Neural progenitor cell (in vitro differentiated cells): ENCODE results near the gene SLC39A3. TPM values are rescaled to one million over a fixed set of nuclear protein-coding genes. Genes with fewer than 3 reads are reported as not detected.

Source experiments
- DNase-seq: peaks from one replicate; pipeline ENCODE4 v3.0.0-alpha.2; 2016; ENCODE audit warnings: low spot score
- H2AFZ ChIP-seq: fragments of 200-600 bp; sonication (generic); replicated peaks from 2 replicates; pipeline ENCODE4 v1.6.1; 2016; ENCODE audit warnings: antibody characterized with exemption
- H3F3A ChIP-seq: fragments of 200-600 bp; sonication (generic); 2 replicates; pipeline ENCODE4 v1.6.1; 2016; ENCODE audit warnings: antibody characterized with exemption, low read depth
- H3K27ac ChIP-seq: fragments of 200-600 bp; sonication (generic); 2 replicates; pipeline ENCODE4 v1.5.1; 2016; ENCODE audit warnings: mild to moderate bottlenecking
- H3K27me3 ChIP-seq: fragments of 200-600 bp; sonication (generic); 2 replicates; pipeline ENCODE4 v1.6.1; 2016; ENCODE audit warnings: mild to moderate bottlenecking, moderate library complexity
- H3K36me3 ChIP-seq: fragments of 200-600 bp; sonication (generic); 2 replicates; pipeline ENCODE4 v1.5.1; 2016
- H3K4me1 ChIP-seq: fragments of 200-600 bp; sonication (generic); 2 replicates; pipeline ENCODE4 v1.6.1; 2016; ENCODE audit warnings: mixed run types
- H3K4me2 ChIP-seq: fragments of 200-600 bp; sonication (generic); 2 replicates; pipeline ENCODE4 v1.6.1; 2016
- H3K4me3 ChIP-seq: fragments of 200-600 bp; sonication (generic); 2 replicates; pipeline ENCODE4 v1.5.1; 2016
- H3K79me2 ChIP-seq: fragments of 200-600 bp; sonication (generic); 2 replicates; pipeline ENCODE4 v1.6.1; 2016; ENCODE audit warnings: low read depth
- H3K9ac ChIP-seq: fragments of 200-600 bp; sonication (generic); 2 replicates; pipeline ENCODE4 v1.6.1; 2016
- H3K9me3 ChIP-seq: fragments of 200-600 bp; sonication (generic); 2 replicates; pipeline ENCODE4 v1.5.1; 2016; ENCODE audit warnings: low read depth
- H4K20me1 ChIP-seq: fragments of 200-600 bp; sonication (generic); 2 replicates; pipeline ENCODE4 v1.6.1; 2016; ENCODE audit warnings: low read depth
- H3K27ac Mint-ChIP-seq: 3 replicates; pipeline ENCODE4 v1.8.0; 2021; ENCODE audit warnings: mixed read lengths
- H3K27me3 Mint-ChIP-seq: 2 replicates; pipeline ENCODE4 v1.8.0; 2022; ENCODE audit warnings: low read depth, mild to moderate bottlenecking, inconsistent platforms, moderate library complexity, mixed read lengths; ENCODE audit not compliant: insufficient read depth
- H3K36me3 Mint-ChIP-seq: 3 replicates; pipeline ENCODE4 v1.8.0; 2021; ENCODE audit warnings: mixed read lengths
- H3K4me1 Mint-ChIP-seq: 3 replicates; pipeline ENCODE4 v1.8.0; 2021; ENCODE audit warnings: mixed read lengths
- H3K4me3 Mint-ChIP-seq: 3 replicates; pipeline ENCODE4 v1.8.0; 2021; ENCODE audit warnings: mild to moderate bottlenecking, moderate library complexity, mixed read lengths
- H3K9me3 Mint-ChIP-seq: 3 replicates; pipeline ENCODE4 v1.8.0; 2020; ENCODE audit warnings: mixed read lengths
- EZH2 ChIP-seq: fragments of 200-600 bp; sonication (generic); IDR thresholded peaks from 2 replicates; pipeline ENCODE4 v1.6.1; 2017; ENCODE audit warnings: antibody characterized with exemption, mild to moderate bottlenecking, moderate library complexity
- EZH2phosphoT487 ChIP-seq: fragments of 200-600 bp; sonication (generic); IDR thresholded peaks from 2 replicates; pipeline ENCODE4 v1.6.1; 2017; ENCODE audit warnings: antibody characterized with exemption
- total RNA-seq: library from RNA; depleted of rRNA; stranded (reverse); fragments of >200 nt; gene quantifications from 2 replicates; pipeline ENCODE4 v1.2.3, GENCODE V29; 2015; ENCODE audit warnings: low replicate concordance
- TF ChIP-seq, protein P1 (sequence below): fragments of 200-600 bp; sonication (generic); IDR thresholded peaks from 2 replicates; pipeline ENCODE4 v1.5.1; 2017; ENCODE audit warnings: antibody characterized with exemption, mild to moderate bottlenecking

Gene SLC39A3
- total RNA-seq, 1 donor from 2014 or later, result 6.1 TPM

DNA sequence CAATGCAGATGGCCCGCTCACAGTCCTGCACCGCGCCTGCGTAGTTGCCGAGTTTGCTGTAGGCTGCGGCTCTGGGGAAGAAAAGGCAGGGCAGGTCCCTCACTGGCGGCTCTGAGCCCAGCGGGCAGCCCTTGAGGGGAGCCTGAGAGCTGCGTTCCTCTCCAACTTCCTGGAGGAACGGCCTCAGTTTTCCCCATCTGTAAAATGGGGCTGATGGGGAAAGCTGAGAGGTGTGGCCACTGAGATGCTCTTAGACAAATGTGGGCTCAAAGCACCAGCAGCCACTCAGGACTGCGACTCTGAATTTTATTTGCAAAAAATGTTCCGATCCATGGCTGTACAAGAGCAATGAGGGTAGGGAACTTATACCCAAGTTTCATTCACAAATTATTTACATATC is 23.9 kb upstream of the SLC39A3 start:
- Histone ChIP-seq H3K79me2 (peaks cover 7% of the 10 kb centered on the region), H3K4me2 (no peak overlapping the region), H3K27me3 (no peaks in the 10 kb centered on the region), H3K36me3 (no peaks in the 10 kb centered on the region), H3K9me3 (no peaks in the 10 kb centered on the region), H3K4me1 (no peaks in the 10 kb centered on the region), H4K20me1 (peaks cover 15% of the 10 kb centered on the region), H3K9ac (no peak overlapping the region), H3K27ac (no peak overlapping the region), H2AFZ (no peak overlapping the region), H3F3A (no peaks in the 10 kb centered on the region), H3K4me3 (no peak overlapping the region)
- Mint-ChIP-seq H3K4me3 (no peak overlapping the region), H3K36me3 (peaks cover 9% of the 10 kb centered on the region), H3K27ac (no peak overlapping the region), H3K27me3 (peaks cover 2% of the 10 kb centered on the region), H3K4me1 (peaks cover 6% of the 10 kb centered on the region), H3K9me3 (no peaks in the 10 kb centered on the region)
- TF ChIP-seq EZH2phosphoT487 (no peak), EZH2 (no peak)
- TF ChIP-seq, protein P1, sequence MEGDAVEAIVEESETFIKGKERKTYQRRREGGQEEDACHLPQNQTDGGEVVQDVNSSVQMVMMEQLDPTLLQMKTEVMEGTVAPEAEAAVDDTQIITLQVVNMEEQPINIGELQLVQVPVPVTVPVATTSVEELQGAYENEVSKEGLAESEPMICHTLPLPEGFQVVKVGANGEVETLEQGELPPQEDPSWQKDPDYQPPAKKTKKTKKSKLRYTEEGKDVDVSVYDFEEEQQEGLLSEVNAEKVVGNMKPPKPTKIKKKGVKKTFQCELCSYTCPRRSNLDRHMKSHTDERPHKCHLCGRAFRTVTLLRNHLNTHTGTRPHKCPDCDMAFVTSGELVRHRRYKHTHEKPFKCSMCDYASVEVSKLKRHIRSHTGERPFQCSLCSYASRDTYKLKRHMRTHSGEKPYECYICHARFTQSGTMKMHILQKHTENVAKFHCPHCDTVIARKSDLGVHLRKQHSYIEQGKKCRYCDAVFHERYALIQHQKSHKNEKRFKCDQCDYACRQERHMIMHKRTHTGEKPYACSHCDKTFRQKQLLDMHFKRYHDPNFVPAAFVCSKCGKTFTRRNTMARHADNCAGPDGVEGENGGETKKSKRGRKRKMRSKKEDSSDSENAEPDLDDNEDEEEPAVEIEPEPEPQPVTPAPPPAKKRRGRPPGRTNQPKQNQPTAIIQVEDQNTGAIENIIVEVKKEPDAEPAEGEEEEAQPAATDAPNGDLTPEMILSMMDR, result no peak
- no peak for DNase-seq

- peaks cover 7% of the 10 kb centered on the region for H4K20me1 ChIP-seq
- Mint-ChIP-seq H3K4me3 (no peak overlapping the region), H3K36me3 (peaks cover 12% of the 10 kb centered on the region), H3K27ac (no peak overlapping the region), H3K27me3 (peaks cover 2% of the 10 kb centered on the region), H3K4me1 (peaks cover 6% of the 10 kb centered on the region), H3K9me3 (no peaks in the 10 kb centered on the region)
- TF ChIP-seq EZH2phosphoT487 (no peak), EZH2 (no peak)
- TF ChIP-seq, protein P1, result no peak
- no peak overlapping the region for H3K9ac ChIP-seq
- no peak overlapping the region for H3K4me3 ChIP-seq
- H3F3A ChIP-seq, result no peaks in the 10 kb centered on the region
- H3K36me3 ChIP-seq, result no peaks in the 10 kb centered on the region
- DNase-seq, result no peak
- H3K27ac ChIP-seq, result no peak overlapping the region
- no peak overlapping the region for H3K4me2 ChIP-seq
- no peaks in the 10 kb centered on the region for H3K4me1 ChIP-seq
- H3K27me3 ChIP-seq, result no peaks in the 10 kb centered on the region
- H2AFZ ChIP-seq, result no peak overlapping the region
- no peaks in the 10 kb centered on the region for H3K79me2 ChIP-seq
- no peaks in the 10 kb centered on the region for H3K9me3 ChIP-seq
Observed at GRCh38 chr19:2762783-2763496, 23.1 kb upstream of the SLC39A3 start.

GRCh38 chr19:2761876-2762782 is 22.3 kb upstream of the SLC39A3 start:
- H3K27me3 Mint-ChIP-seq, result peaks cover 2% of the 10 kb centered on the region
- TF ChIP-seq EZH2phosphoT487 (no peak), EZH2 (no peak)
- TF ChIP-seq, protein P1, result no peak
- no peak for DNase-seq
- H3F3A ChIP-seq, result no peaks in the 10 kb centered on the region
- no peak overlapping the region for H3K4me3 ChIP-seq
- H3K4me1 ChIP-seq, result no peaks in the 10 kb centered on the region
- H3K27ac ChIP-seq, result no peak overlapping the region
- no peak overlapping the region for H3K4me2 ChIP-seq
- H3K9me3 ChIP-seq, result no peaks in the 10 kb centered on the region
- H3K9me3 Mint-ChIP-seq, result no peaks in the 10 kb centered on the region
- no peaks in the 10 kb centered on the region for H3K27me3 ChIP-seq
- peaks cover 4% of the 10 kb centered on the region for H4K20me1 ChIP-seq
- no peak overlapping the region for H2AFZ ChIP-seq
- H3K4me3 Mint-ChIP-seq, result no peak overlapping the region
- H3K36me3 Mint-ChIP-seq, result peaks cover 13% of the 10 kb centered on the region
- peaks cover 6% of the 10 kb centered on the region for H3K4me1 Mint-ChIP-seq
- no peaks in the 10 kb centered on the region for H3K79me2 ChIP-seq
- no peak overlapping the region for H3K27ac Mint-ChIP-seq
- no peaks in the 10 kb centered on the region for H3K36me3 ChIP-seq
- H3K9ac ChIP-seq, result no peak overlapping the region
